ENCODE results near the gene TGFBR3.

Gene TGFBR3

GRCh38 chr1:91826248-91826647 lies 59.7 kb downstream of the TGFBR3 start:
- POLR2A ChIA-PET, result no interaction called here
- H3K4me3 ChIP-seq (ENCODE audit: low read depth, low read length), result no peak overlapping the region
- H3K36me3 ChIP-seq (ENCODE audit: control insufficient read depth in 2 of 2, insufficient read depth in 1 of 2, low read length in 2 of 2), result no peaks in the 10 kb centered on the region
- H3K4me1 ChIP-seq (ENCODE audit: control insufficient read depth, insufficient read depth, low read length), result peaks cover 7% of the 10 kb centered on the region
- CTCF ChIA-PET, result interaction anchor here (0.6 kb wide), 1 partner anchor 101 kb away, joined by 4 read pairs; no protein-coding TSS in a partner anchor
- no peak overlapping the region for H3K27ac ChIP-seq (ENCODE audit: extremely low read depth, low read depth, low read length)
- H3K9me3 ChIP-seq (ENCODE audit: control insufficient read depth, insufficient read depth, low read depth, low read length), result no peaks in the 10 kb centered on the region
- TF ChIP-seq ZEB2 (tag by site-specific recombination; IDR thresholded peaks at IDR 0.05) (no peak), ZNF548 (tag by site-specific recombination; IDR thresholded peaks at IDR 0.05) (no peak), ATF2 (tag by site-specific recombination; IDR thresholded peaks at IDR 0.05; ENCODE audit: low read depth) (no peak), PRDM4 (tag by site-specific recombination; IDR thresholded peaks at IDR 0.05) (no peak), ZBTB11 (tag by site-specific recombination; conservative IDR thresholded peaks at IDR 0.05; ENCODE audit: low read depth) (no peak), PRDM6 (tag by site-specific recombination; IDR thresholded peaks at IDR 0.05) (no peak)

- Histone ChIP-seq H3K4me1 (ENCODE audit: control insufficient read depth, insufficient read depth, low read length) (peaks cover 12% of the 10 kb centered on the region), H3K27ac (ENCODE audit: extremely low read depth, low read depth, low read length) (no peak overlapping the region), H3K36me3 (ENCODE audit: control insufficient read depth in 2 of 2, insufficient read depth in 1 of 2, low read length in 2 of 2) (no peaks in the 10 kb centered on the region), H3K4me3 (ENCODE audit: low read depth, low read length) (no peak overlapping the region), H3K9me3 (ENCODE audit: control insufficient read depth, insufficient read depth, low read depth, low read length) (no peaks in the 10 kb centered on the region)
- CTCF ChIA-PET, result no interaction called here
- POLR2A ChIA-PET, result no interaction called here
- TF ChIP-seq SCRT1 (tag by site-specific recombination; IDR thresholded peaks at IDR 0.05; ENCODE audit: borderline replicate concordance), result no peak
- no peak for TF ChIP-seq GLIS1 (tag by site-specific recombination; IDR thresholded peaks at IDR 0.05)
- no peak for TF ChIP-seq ZNF677 (tag by site-specific recombination; IDR thresholded peaks at IDR 0.05)
- TF ChIP-seq ZNF16 (tag by site-specific recombination; IDR thresholded peaks at IDR 0.05; ENCODE audit: low read depth), result no peak
- no peak for TF ChIP-seq ZXDB (tag by site-specific recombination; IDR thresholded peaks at IDR 0.05)
- TF ChIP-seq BCL6B (tag by site-specific recombination; IDR thresholded peaks at IDR 0.05), result no peak
- no peak for TF ChIP-seq ZNF266 (tag by site-specific recombination; IDR thresholded peaks at IDR 0.05; ENCODE audit: low read depth)
- TF ChIP-seq ZNF768 (tag by site-specific recombination; IDR thresholded peaks at IDR 0.05), result no peak
- TF ChIP-seq ZNF792 (tag by site-specific recombination; IDR thresholded peaks at IDR 0.05), result no peak
- no peak for TF ChIP-seq REST (tag by site-specific recombination; IDR thresholded peaks at IDR 0.05)
- TF ChIP-seq PATZ1 (tag by site-specific recombination; IDR thresholded peaks at IDR 0.05), result no peak
Observed at GRCh38 chr1:91821126-91821868, 64.7 kb downstream of the TGFBR3 start.
